ENCODE measurements around the gene TMEM69. TPM values are rescaled to one million over a fixed set of nuclear protein-coding genes. Genes with fewer than 3 reads are reported as not detected.
"Not testable (repeated sequence)": the region's sequence is repeated elsewhere in the genome, so short reads cannot be mapped to it uniquely, and the experiment has no call there.

TMEM69 gene
- polyA plus RNA-seq, 4 donors = 13.2 to 48.7 (median 19.5) TPM

- DNase-seq (no peak), FAIRE-seq (no peak)
- Histone ChIP-seq H3K9me3 (ENCODE audit: control insufficient read depth in 2 of 2, insufficient read depth in 1 of 2, low read depth in 1 of 2, low read length in 1 of 2) (peaks cover 0 to 13% of the 10 kb centered on the region in 2 donors), H3K27me3 (ENCODE audit: control insufficient read depth in 3 of 3, insufficient read depth in 3 of 3, low read length in 3 of 3) (no peaks in the 10 kb centered on the region), H3K4me1 (ENCODE audit: control insufficient read depth in 3 of 3, insufficient read depth in 2 of 3, low read depth in 1 of 3, low read length in 2 of 3) (no peaks in the 10 kb centered on the region), H3K4me3 (ENCODE audit: low read depth in 1 of 3, low read length in 3 of 3) (no peak overlapping the region), H3K27ac (ENCODE audit: low read depth in 1 of 3, low read length in 2 of 3) (no peak overlapping the region), H3K36me3 (ENCODE audit: control insufficient read depth in 3 of 3, insufficient read depth in 2 of 3, low read depth in 1 of 3, low read length in 3 of 3) (peaks cover 0 to 19% (median 0%) of the 10 kb centered on the region in 3 donors)
- WGBS, 3 donors = 92 to 95% (median 94%) methylated on average over 1 of the region's 1 CpG
Measured at GRCh38 chr1:45704637-45705036, 16.7 kb downstream of the TMEM69 start.

GRCh38 chr1:45713711-45714110, 25.7 kb downstream of the TMEM69 start:
- no peak overlapping the region for H3K27ac ChIP-seq (ENCODE audit: low read depth in 1 of 3, low read length in 2 of 3)
- no peak for FAIRE-seq
- 66 to 86% (median 73%) methylated on average over 3 of the region's 3 CpGs for WGBS, 3 donors
- no peak for DNase-seq
- no peak overlapping the region for H3K4me3 ChIP-seq (ENCODE audit: low read depth in 1 of 3, low read length in 3 of 3)
- no peaks in the 10 kb centered on the region for H3K4me1 ChIP-seq (ENCODE audit: control insufficient read depth in 3 of 3, insufficient read depth in 2 of 3, low read depth in 1 of 3, low read length in 2 of 3)
- peaks cover 0 to 4% of the 10 kb centered on the region in 2 donors for H3K9me3 ChIP-seq (ENCODE audit: control insufficient read depth in 2 of 2, insufficient read depth in 1 of 2, low read depth in 1 of 2, low read length in 1 of 2)
- no peaks in the 10 kb centered on the region for H3K27me3 ChIP-seq (ENCODE audit: control insufficient read depth in 3 of 3, insufficient read depth in 3 of 3, low read length in 3 of 3)
- H3K36me3 ChIP-seq (ENCODE audit: control insufficient read depth in 3 of 3, insufficient read depth in 2 of 3, low read depth in 1 of 3, low read length in 3 of 3) = peaks cover 2 to 39% (median 7%) of the 10 kb centered on the region in 3 donors

- H3K9me3 ChIP-seq (ENCODE audit: control insufficient read depth in 2 of 2, insufficient read depth in 1 of 2, low read depth in 1 of 2, low read length in 1 of 2) = no peaks in the 10 kb centered on the region
- H3K27ac ChIP-seq (ENCODE audit: low read depth in 1 of 3, low read length in 2 of 3) = no peak overlapping the region
- H3K4me1 ChIP-seq (ENCODE audit: control insufficient read depth in 3 of 3, insufficient read depth in 2 of 3, low read depth in 1 of 3, low read length in 2 of 3) = no peaks in the 10 kb centered on the region
- no peaks in the 10 kb centered on the region for H3K27me3 ChIP-seq (ENCODE audit: control insufficient read depth in 3 of 3, insufficient read depth in 3 of 3, low read length in 3 of 3)
- DNase-seq (no peak), FAIRE-seq (no peak)
- peaks cover 2 to 33% (median 7%) of the 10 kb centered on the region in 3 donors for H3K36me3 ChIP-seq (ENCODE audit: control insufficient read depth in 3 of 3, insufficient read depth in 2 of 3, low read depth in 1 of 3, low read length in 3 of 3)
- WGBS, 3 donors = 93 to 96% (median 93%) methylated on average over 3 of the region's 3 CpGs
- H3K4me3 ChIP-seq (ENCODE audit: low read depth in 1 of 3, low read length in 3 of 3) = no peak overlapping the region
Measured at GRCh38 chr1:45716700-45717099, 28.7 kb downstream of the TMEM69 start.

GRCh38 chr1:45717386-45717785, 29.4 kb downstream of the TMEM69 start:
- WGBS, 3 donors = 89 to 94% (median 93%) methylated on average over 8 of the region's 8 CpGs
- FAIRE-seq; H3K9me3 ChIP-seq (ENCODE audit: control insufficient read depth in 2 of 2, insufficient read depth in 1 of 2, low read depth in 1 of 2, low read length in 1 of 2); H3K27me3 ChIP-seq (ENCODE audit: control insufficient read depth in 3 of 3, insufficient read depth in 3 of 3, low read length in 3 of 3); H3K27ac ChIP-seq (ENCODE audit: low read depth in 1 of 3, low read length in 2 of 3); H3K4me1 ChIP-seq (ENCODE audit: control insufficient read depth in 3 of 3, insufficient read depth in 2 of 3, low read depth in 1 of 3, low read length in 2 of 3); H3K4me3 ChIP-seq (ENCODE audit: low read depth in 1 of 3, low read length in 3 of 3); DNase-seq: not testable (repeated sequence)
- peaks cover 2 to 34% (median 7%) of the 10 kb centered on the region in 3 donors for H3K36me3 ChIP-seq (ENCODE audit: control insufficient read depth in 3 of 3, insufficient read depth in 2 of 3, low read depth in 1 of 3, low read length in 3 of 3)

- H3K27me3 ChIP-seq (ENCODE audit: control insufficient read depth in 3 of 3, insufficient read depth in 3 of 3, low read length in 3 of 3) = no peaks in the 10 kb centered on the region
- peaks cover 2 to 27% (median 7%) of the 10 kb centered on the region in 3 donors for H3K36me3 ChIP-seq (ENCODE audit: control insufficient read depth in 3 of 3, insufficient read depth in 2 of 3, low read depth in 1 of 3, low read length in 3 of 3)
- no peaks in the 10 kb centered on the region for H3K4me1 ChIP-seq (ENCODE audit: control insufficient read depth in 3 of 3, insufficient read depth in 2 of 3, low read depth in 1 of 3, low read length in 2 of 3)
- no peak for DNase-seq
- 95 to 100% (median 98%) methylated on average over 1 of the region's 1 CpG for WGBS, 3 donors
- no peak overlapping the region for H3K4me3 ChIP-seq (ENCODE audit: low read depth in 1 of 3, low read length in 3 of 3)
- FAIRE-seq = no peak
- H3K9me3 ChIP-seq (ENCODE audit: control insufficient read depth in 2 of 2, insufficient read depth in 1 of 2, low read depth in 1 of 2, low read length in 1 of 2) = no peaks in the 10 kb centered on the region
- no peak overlapping the region for H3K27ac ChIP-seq (ENCODE audit: low read depth in 1 of 3, low read length in 2 of 3)
Measured at GRCh38 chr1:45718289-45718688, 30.3 kb downstream of the TMEM69 start.

- WGBS, 3 donors = 89 to 93% (median 92%) methylated on average over 1 of the region's 1 CpG
Measured at GRCh38 chr1:45721207-45721606, 33.2 kb downstream of the TMEM69 start.

GRCh38 chr1:45722809-45723208, 34.8 kb downstream of the TMEM69 start:
- peaks cover 0 to 26% (median 8%) of the 10 kb centered on the region in 3 donors for H3K36me3 ChIP-seq (ENCODE audit: control insufficient read depth in 3 of 3, insufficient read depth in 2 of 3, low read depth in 1 of 3, low read length in 3 of 3)
- WGBS, 3 donors = 94 to 98% (median 96%) methylated on average over 3 of the region's 3 CpGs
- FAIRE-seq = no peak

More at GRCh38 chr1:45721207-45721606, 33.2 kb downstream of the TMEM69 start:
- no peaks in the 10 kb centered on the region for H3K9me3 ChIP-seq (ENCODE audit: control insufficient read depth in 2 of 2, insufficient read depth in 1 of 2, low read depth in 1 of 2, low read length in 1 of 2)
- DNase-seq = no peak
- no peaks in the 10 kb centered on the region for H3K27me3 ChIP-seq (ENCODE audit: control insufficient read depth in 3 of 3, insufficient read depth in 3 of 3, low read length in 3 of 3)
- no peak for FAIRE-seq
- H3K4me1 ChIP-seq (ENCODE audit: control insufficient read depth in 3 of 3, insufficient read depth in 2 of 3, low read depth in 1 of 3, low read length in 2 of 3) = no peaks in the 10 kb centered on the region
- H3K4me3 ChIP-seq (ENCODE audit: low read depth in 1 of 3, low read length in 3 of 3) = no peak overlapping the region
- peaks cover 0 to 19% (median 4%) of the 10 kb centered on the region in 3 donors for H3K36me3 ChIP-seq (ENCODE audit: control insufficient read depth in 3 of 3, insufficient read depth in 2 of 3, low read depth in 1 of 3, low read length in 3 of 3)
- H3K27ac ChIP-seq (ENCODE audit: low read depth in 1 of 3, low read length in 2 of 3) = no peak overlapping the region

GRCh38 chr1:45723248-45723930, 35.4 kb downstream of the TMEM69 start:
- no peak for DNase-seq
- Histone ChIP-seq H3K27me3 (ENCODE audit: control insufficient read depth in 3 of 3, insufficient read depth in 3 of 3, low read length in 3 of 3) (no peaks in the 10 kb centered on the region), H3K36me3 (ENCODE audit: control insufficient read depth in 3 of 3, insufficient read depth in 2 of 3, low read depth in 1 of 3, low read length in 3 of 3) (peaks cover 0 to 24% (median 5%) of the 10 kb centered on the region in 3 donors), H3K4me3 (ENCODE audit: low read depth in 1 of 3, low read length in 3 of 3) (no peak overlapping the region), H3K27ac (ENCODE audit: low read depth in 1 of 3, low read length in 2 of 3) (no peak overlapping the region), H3K9me3 (ENCODE audit: control insufficient read depth in 2 of 2, insufficient read depth in 1 of 2, low read depth in 1 of 2, low read length in 1 of 2) (no peaks in the 10 kb centered on the region), H3K4me1 (ENCODE audit: control insufficient read depth in 3 of 3, insufficient read depth in 2 of 3, low read depth in 1 of 3, low read length in 2 of 3) (no peaks in the 10 kb centered on the region)
- FAIRE-seq = no peak

More at GRCh38 chr1:45722809-45723208, 34.8 kb downstream of the TMEM69 start:
- Histone ChIP-seq H3K4me1 (ENCODE audit: control insufficient read depth in 3 of 3, insufficient read depth in 2 of 3, low read depth in 1 of 3, low read length in 2 of 3) (no peaks in the 10 kb centered on the region), H3K4me3 (ENCODE audit: low read depth in 1 of 3, low read length in 3 of 3) (no peak overlapping the region), H3K27ac (ENCODE audit: low read depth in 1 of 3, low read length in 2 of 3) (no peak overlapping the region), H3K27me3 (ENCODE audit: control insufficient read depth in 3 of 3, insufficient read depth in 3 of 3, low read length in 3 of 3) (no peaks in the 10 kb centered on the region), H3K9me3 (ENCODE audit: control insufficient read depth in 2 of 2, insufficient read depth in 1 of 2, low read depth in 1 of 2, low read length in 1 of 2) (no peaks in the 10 kb centered on the region)
- no peak for DNase-seq

- H3K4me3 ChIP-seq (ENCODE audit: low read depth in 1 of 3, low read length in 3 of 3); H3K27me3 ChIP-seq (ENCODE audit: control insufficient read depth in 3 of 3, insufficient read depth in 3 of 3, low read length in 3 of 3); H3K27ac ChIP-seq (ENCODE audit: low read depth in 1 of 3, low read length in 2 of 3); H3K4me1 ChIP-seq (ENCODE audit: control insufficient read depth in 3 of 3, insufficient read depth in 2 of 3, low read depth in 1 of 3, low read length in 2 of 3); FAIRE-seq; H3K9me3 ChIP-seq (ENCODE audit: control insufficient read depth in 2 of 2, insufficient read depth in 1 of 2, low read depth in 1 of 2, low read length in 1 of 2); DNase-seq: not testable (repeated sequence)
- 96 to 97% (median 96%) methylated on average over 9 of the region's 9 CpGs for WGBS, 3 donors
- H3K36me3 ChIP-seq (ENCODE audit: control insufficient read depth in 3 of 3, insufficient read depth in 2 of 3, low read depth in 1 of 3, low read length in 3 of 3) = peaks cover 0 to 28% (median 6%) of the 10 kb centered on the region in 3 donors
Measured at GRCh38 chr1:45726007-45726406, 38.0 kb downstream of the TMEM69 start.
